Suprapubic skin (tissue), 4 donors: ENCODE measurements around the gene GPANK1.

Experiments
- EP300 ChIP-seq: sonication (generic); formaldehyde crosslinking; IDR thresholded peaks from one replicate; pipeline ENCODE4 v1.6.1; 2017; ENCODE audit warnings: antibody characterized with exemption
- POLR2A ChIP-seq, 2 donors: fragments of 450-650 bp; IDR thresholded peaks; one replicate each; pipeline ENCODE4 v1.6.1; 2017; ENCODE audit warnings: antibody characterized with exemption in 2 of 2, mild to moderate bottlenecking in 2 of 2, moderate library complexity in 2 of 2
- POLR2AphosphoS5 ChIP-seq, 3 donors: sonication (generic); formaldehyde crosslinking; IDR thresholded peaks; one replicate each; pipeline ENCODE4 v1.6.1; 2017; ENCODE audit warnings: antibody characterized with exemption in 3 of 3
- TF ChIP-seq, protein P1 (sequence below), 2 donors: fragments of 200-600 bp in 1 of 2; fragments of 450-650 bp in 1 of 2; sonication (generic) in 1 of 2; IDR thresholded peaks; one replicate each; pipeline ENCODE4 v1.5.1; 2016 to 2019; ENCODE audit warnings: antibody characterized with exemption in 2 of 2, mild to moderate bottlenecking in 1 of 2, moderate library complexity in 1 of 2

- TF ChIP-seq POLR2A (IDR thresholded peaks at IDR 0.05) = no peak
- TF ChIP-seq, protein P1, sequence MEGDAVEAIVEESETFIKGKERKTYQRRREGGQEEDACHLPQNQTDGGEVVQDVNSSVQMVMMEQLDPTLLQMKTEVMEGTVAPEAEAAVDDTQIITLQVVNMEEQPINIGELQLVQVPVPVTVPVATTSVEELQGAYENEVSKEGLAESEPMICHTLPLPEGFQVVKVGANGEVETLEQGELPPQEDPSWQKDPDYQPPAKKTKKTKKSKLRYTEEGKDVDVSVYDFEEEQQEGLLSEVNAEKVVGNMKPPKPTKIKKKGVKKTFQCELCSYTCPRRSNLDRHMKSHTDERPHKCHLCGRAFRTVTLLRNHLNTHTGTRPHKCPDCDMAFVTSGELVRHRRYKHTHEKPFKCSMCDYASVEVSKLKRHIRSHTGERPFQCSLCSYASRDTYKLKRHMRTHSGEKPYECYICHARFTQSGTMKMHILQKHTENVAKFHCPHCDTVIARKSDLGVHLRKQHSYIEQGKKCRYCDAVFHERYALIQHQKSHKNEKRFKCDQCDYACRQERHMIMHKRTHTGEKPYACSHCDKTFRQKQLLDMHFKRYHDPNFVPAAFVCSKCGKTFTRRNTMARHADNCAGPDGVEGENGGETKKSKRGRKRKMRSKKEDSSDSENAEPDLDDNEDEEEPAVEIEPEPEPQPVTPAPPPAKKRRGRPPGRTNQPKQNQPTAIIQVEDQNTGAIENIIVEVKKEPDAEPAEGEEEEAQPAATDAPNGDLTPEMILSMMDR (IDR thresholded peaks at IDR 0.05) = no peak
- TF ChIP-seq POLR2AphosphoS5 (IDR thresholded peaks at IDR 0.05) = no peak
- no peak for TF ChIP-seq EP300
Observed at GRCh38 chr6:31700740-31701401, 36.1 kb upstream of the GPANK1 start.
